HepG2 (cell line): ENCODE measurements around the gene MBLAC1. TPM values are rescaled to one million over a fixed set of nuclear protein-coding genes. Genes with fewer than 3 reads are reported as not detected.

ENCODE experiments used
- ARNT2 ChIP-seq: sonication (generic); formaldehyde crosslinking; IDR thresholded peaks from 2 replicates; pipeline ENCODE4 v1.8.0; 2022; ENCODE audit warnings: mild to moderate bottlenecking, low read depth, missing genetic modification reagents, moderate library complexity
- ATF4 ChIP-seq, 2 experiments: fragments of 450-650 bp in 1 of 2; sonication (generic) in 1 of 2; formaldehyde crosslinking; IDR thresholded peaks; 2 replicates each; pipeline versions ENCODE4 v1.5.0 to v1.8.0; 2020 to 2022; ENCODE audit warnings: mild to moderate bottlenecking in 1 of 2, missing genetic modification reagents in 1 of 2
- FOXK2 ChIP-seq: fragments of 450-650 bp; IDR thresholded peaks from 2 replicates; pipeline ENCODE4 v1.6.1; 2016
- FUBP1 ChIP-seq: sonication (generic); formaldehyde crosslinking; IDR thresholded peaks from 2 replicates; pipeline ENCODE4 v1.5.1; 2020; ENCODE audit warnings: missing genetic modification reagents, mild to moderate bottlenecking, borderline replicate concordance
- HNRNPH1 ChIP-seq: fragments of 200-400 bp; formaldehyde crosslinking; optimal IDR thresholded peaks from 2 replicates; pipeline ENCODE3; 2017; ENCODE audit warnings: mild to moderate bottlenecking, low read depth, low read length
- SNAI1 ChIP-seq: sonication (generic); formaldehyde crosslinking; IDR thresholded peaks from 2 replicates; pipeline ENCODE4 v1.5.0; 2020; ENCODE audit warnings: mild to moderate bottlenecking, missing genetic modification reagents, borderline replicate concordance
- TERF1 ChIP-seq: sonication (generic); formaldehyde crosslinking; IDR thresholded peaks from 2 replicates; pipeline ENCODE4 v1.8.0; 2022; ENCODE audit warnings: mild to moderate bottlenecking, missing genetic modification reagents, moderate library complexity
- ZNF24 ChIP-seq: fragments of 450-650 bp; IDR thresholded peaks from 2 replicates; pipeline ENCODE4 v1.6.1; 2017; ENCODE audit warnings: antibody characterized with exemption, mild to moderate bottlenecking
- ZNF253 ChIP-seq: sonication (generic); formaldehyde crosslinking; IDR thresholded peaks from 2 replicates; pipeline ENCODE4 v1.8.0; 2022; ENCODE audit warnings: mild to moderate bottlenecking, missing genetic modification reagents, borderline replicate concordance
- ZNF350 ChIP-seq: sonication (generic); formaldehyde crosslinking; IDR thresholded peaks from 2 replicates; pipeline ENCODE4 v1.4.0; 2020; ENCODE audit warnings: mild to moderate bottlenecking, low read depth, missing genetic modification reagents, borderline replicate concordance
- polyA plus RNA-seq, 8 experiments: library from polyadenylated mRNA; depleted of rRNA in 3 of 8; stranded (reverse) in 7 of 8; unstranded in 1 of 8; fragments of >200 nt; fragmentation: Illumina TruSeq in 4 of 8; extraction: Trizol in 4 of 8; gene quantifications; 2 replicates each; pipeline versions ENCODE4 v1.2.1 to v1.2.3, GENCODE V29; 2011 to 2016; ENCODE audit warnings: low read depth in 4 of 8, missing spikeins in 1 of 8, mixed read lengths in 1 of 8; ENCODE audit not compliant: insufficient read depth in 1 of 8
- total RNA-seq, 5 experiments: library from RNA; depleted of rRNA; stranded (reverse); fragments of >200 nt; fragmentation: Illumina TruSeq; extraction: Trizol; gene quantifications; 2 replicates each; pipeline ENCODE4 v1.2.3, GENCODE V29; 2016; ENCODE audit warnings: low read depth in 1 of 5
- TF ChIP-seq, protein P1 (sequence below): sonication (generic); formaldehyde crosslinking; IDR thresholded peaks from 2 replicates; pipeline ENCODE4 v1.4.0; 2020; ENCODE audit warnings: mild to moderate bottlenecking, missing genetic modification reagents, borderline replicate concordance
- TF ChIP-seq, protein P2 (sequence below): sonication (generic); formaldehyde crosslinking; IDR thresholded peaks from 2 replicates; pipeline ENCODE4 v1.4.0; 2020; ENCODE audit warnings: missing genetic modification reagents

MBLAC1 gene
- total and polyA plus RNA-seq, 2 of the 13 experiments (the other 11 are each of a cell fraction or from before 2014, with no cell fraction given): 0.79 to 2.1 TPM

DNA sequence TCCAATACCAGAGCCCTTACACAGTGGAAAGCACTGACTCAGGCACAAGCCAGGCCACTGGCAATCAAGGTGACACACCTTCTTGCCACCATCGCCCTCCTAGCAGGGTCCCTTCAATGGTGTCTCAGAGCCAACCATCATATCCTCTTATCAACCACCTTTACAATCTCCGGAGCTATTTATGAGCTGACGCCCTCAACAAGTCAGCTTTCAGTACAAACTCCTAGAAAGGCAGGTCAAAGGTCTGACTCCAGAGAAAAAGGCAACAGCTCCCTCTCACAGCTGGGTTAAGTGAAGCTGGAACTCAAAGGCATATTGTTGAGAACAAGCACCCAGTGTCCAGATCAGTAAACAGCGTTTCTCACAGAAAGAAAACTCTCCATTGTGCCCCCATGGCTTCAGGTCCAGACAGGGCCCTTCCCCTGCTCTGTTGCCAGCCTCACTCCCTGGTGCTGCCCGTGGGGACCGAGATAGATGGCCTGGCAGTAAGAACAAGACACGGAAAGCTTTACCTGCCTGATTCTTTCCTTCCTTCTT is 47.7 kb upstream of the MBLAC1 start (continued):
- TF ChIP-seq ATF4 (CRISPR knock-in tag; IDR thresholded peaks at IDR 0.05) (no peak), SNAI1 (CRISPR knock-in tag) (no peak), FOXK2 (peak; percentile 94), ZNF24 (no peak), ZNF253 (no peak), ZNF350 (CRISPR knock-in tag) (peak; percentile 61; the same call in 1 of the 2 replicates), HNRNPH1 (no peak), TERF1 (CRISPR knock-in tag) (no peak), ARNT2 (CRISPR knock-in tag) (peak; percentile 63; the same call in 1 of the 2 replicates), FUBP1 (CRISPR knock-in tag) (no peak)
- TF ChIP-seq, protein P1, sequence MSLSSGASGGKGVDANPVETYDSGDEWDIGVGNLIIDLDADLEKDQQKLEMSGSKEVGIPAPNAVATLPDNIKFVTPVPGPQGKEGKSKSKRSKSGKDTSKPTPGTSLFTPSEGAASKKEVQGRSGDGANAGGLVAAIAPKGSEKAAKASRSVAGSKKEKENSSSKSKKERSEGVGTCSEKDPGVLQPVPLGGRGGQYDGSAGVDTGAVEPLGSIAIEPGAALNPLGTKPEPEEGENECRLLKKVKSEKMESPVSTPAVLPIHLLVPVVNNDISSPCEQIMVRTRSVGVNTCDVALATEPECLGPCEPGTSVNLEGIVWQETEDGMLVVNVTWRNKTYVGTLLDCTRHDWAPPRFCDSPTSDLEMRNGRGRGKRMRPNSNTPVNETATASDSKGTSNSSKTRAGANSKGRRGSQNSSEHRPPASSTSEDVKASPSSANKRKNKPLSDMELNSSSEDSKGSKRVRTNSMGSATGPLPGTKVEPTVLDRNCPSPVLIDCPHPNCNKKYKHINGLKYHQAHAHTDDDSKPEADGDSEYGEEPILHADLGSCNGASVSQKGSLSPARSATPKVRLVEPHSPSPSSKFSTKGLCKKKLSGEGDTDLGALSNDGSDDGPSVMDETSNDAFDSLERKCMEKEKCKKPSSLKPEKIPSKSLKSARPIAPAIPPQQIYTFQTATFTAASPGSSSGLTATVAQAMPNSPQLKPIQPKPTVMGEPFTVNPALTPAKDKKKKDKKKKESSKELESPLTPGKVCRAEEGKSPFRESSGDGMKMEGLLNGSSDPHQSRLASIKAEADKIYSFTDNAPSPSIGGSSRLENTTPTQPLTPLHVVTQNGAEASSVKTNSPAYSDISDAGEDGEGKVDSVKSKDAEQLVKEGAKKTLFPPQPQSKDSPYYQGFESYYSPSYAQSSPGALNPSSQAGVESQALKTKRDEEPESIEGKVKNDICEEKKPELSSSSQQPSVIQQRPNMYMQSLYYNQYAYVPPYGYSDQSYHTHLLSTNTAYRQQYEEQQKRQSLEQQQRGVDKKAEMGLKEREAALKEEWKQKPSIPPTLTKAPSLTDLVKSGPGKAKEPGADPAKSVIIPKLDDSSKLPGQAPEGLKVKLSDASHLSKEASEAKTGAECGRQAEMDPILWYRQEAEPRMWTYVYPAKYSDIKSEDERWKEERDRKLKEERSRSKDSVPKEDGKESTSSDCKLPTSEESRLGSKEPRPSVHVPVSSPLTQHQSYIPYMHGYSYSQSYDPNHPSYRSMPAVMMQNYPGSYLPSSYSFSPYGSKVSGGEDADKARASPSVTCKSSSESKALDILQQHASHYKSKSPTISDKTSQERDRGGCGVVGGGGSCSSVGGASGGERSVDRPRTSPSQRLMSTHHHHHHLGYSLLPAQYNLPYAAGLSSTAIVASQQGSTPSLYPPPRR: peak; percentile 71; the same call in 1 of the 2 replicates
- TF ChIP-seq, protein P2, sequence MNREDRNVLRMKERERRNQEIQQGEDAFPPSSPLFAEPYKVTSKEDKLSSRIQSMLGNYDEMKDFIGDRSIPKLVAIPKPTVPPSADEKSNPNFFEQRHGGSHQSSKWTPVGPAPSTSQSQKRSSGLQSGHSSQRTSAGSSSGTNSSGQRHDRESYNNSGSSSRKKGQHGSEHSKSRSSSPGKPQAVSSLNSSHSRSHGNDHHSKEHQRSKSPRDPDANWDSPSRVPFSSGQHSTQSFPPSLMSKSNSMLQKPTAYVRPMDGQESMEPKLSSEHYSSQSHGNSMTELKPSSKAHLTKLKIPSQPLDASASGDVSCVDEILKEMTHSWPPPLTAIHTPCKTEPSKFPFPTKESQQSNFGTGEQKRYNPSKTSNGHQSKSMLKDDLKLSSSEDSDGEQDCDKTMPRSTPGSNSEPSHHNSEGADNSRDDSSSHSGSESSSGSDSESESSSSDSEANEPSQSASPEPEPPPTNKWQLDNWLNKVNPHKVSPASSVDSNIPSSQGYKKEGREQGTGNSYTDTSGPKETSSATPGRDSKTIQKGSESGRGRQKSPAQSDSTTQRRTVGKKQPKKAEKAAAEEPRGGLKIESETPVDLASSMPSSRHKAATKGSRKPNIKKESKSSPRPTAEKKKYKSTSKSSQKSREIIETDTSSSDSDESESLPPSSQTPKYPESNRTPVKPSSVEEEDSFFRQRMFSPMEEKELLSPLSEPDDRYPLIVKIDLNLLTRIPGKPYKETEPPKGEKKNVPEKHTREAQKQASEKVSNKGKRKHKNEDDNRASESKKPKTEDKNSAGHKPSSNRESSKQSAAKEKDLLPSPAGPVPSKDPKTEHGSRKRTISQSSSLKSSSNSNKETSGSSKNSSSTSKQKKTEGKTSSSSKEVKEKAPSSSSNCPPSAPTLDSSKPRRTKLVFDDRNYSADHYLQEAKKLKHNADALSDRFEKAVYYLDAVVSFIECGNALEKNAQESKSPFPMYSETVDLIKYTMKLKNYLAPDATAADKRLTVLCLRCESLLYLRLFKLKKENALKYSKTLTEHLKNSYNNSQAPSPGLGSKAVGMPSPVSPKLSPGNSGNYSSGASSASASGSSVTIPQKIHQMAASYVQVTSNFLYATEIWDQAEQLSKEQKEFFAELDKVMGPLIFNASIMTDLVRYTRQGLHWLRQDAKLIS: 0 out of 2 replicates have a peak, but pooled peaks have one; percentile 48
